HepG2 (cell line): ENCODE results near the gene RABGEF1. TPM values are rescaled to one million over a fixed set of nuclear protein-coding genes. Genes with fewer than 3 reads are reported as not detected.

ENCODE experiments used
- ATAC-seq: fragments of 200-7000 bp; cut with Tn5 transposase; 3 replicates; pipeline ENCODE4 v1.9.1; 2020; ENCODE audit warnings: mild to moderate bottlenecking, moderate library complexity
- BruUV-seq: library from RNA; stranded (reverse); fragments of 400-500 nt; replicated peaks from 2 replicates; lab custom pipeline; 2021; lab: Mats Ljungman, UMichigan
- CTCF ChIA-PET: fragments of 300-600 bp; formaldehyde crosslinking; extraction: SDS; loops from one replicate; lab custom pipeline; 2021; ENCODE audit warnings: low total read pairs, inconsistent platforms, low intra/inter-chr PET ratio; lab: Yijun Ruan, JAX
- POLR2A ChIA-PET: fragments of 350-600 bp; sonication (Branson Sonifier 250); formaldehyde crosslinking; loops from one replicate; lab custom pipeline; 2020; ENCODE audit warnings: antibody characterized with exemption, inconsistent platforms; lab: Yijun Ruan, JAX
- DNase-seq: peaks from one replicate; pipeline ENCODE4 v3.0.0-alpha.2; 2015; ENCODE audit warnings: low spot score
- FAIRE-seq: peaks from 3 replicates; lab custom pipeline; 2011; peaks lifted over from hg19 to GRCh38; lab: Jason Lieb, UNC
- H2AFZ ChIP-seq: one replicate; pipeline ENCODE4 v1.6.1; 2011; ENCODE audit warnings: low read length, inconsistent platforms
- H3K27ac ChIP-seq: fragments of 300-600 bp; 3 replicates; pipeline ENCODE4 v1.8.0; 2011; ENCODE audit warnings: mixed run types, mild to moderate bottlenecking, mixed read lengths, low read length, inconsistent platforms; ENCODE audit not compliant: insufficient read depth; ENCODE audit errors: extremely low read length
- H3K27me3 ChIP-seq, 2 experiments: fragments of 200-600 bp in 1 of 2; 2 replicates in 1 of 2; 3 replicates in 1 of 2; pipeline versions ENCODE4 v1.6.0 to v1.8.0; 2011; ENCODE audit warnings: low read length in 2 of 2, mild to moderate bottlenecking in 2 of 2, moderate library complexity in 2 of 2, inconsistent platforms in 1 of 2; ENCODE audit not compliant: insufficient read depth in 2 of 2, control insufficient read depth in 1 of 2
- H3K36me3 ChIP-seq, 2 experiments: fragments of 200-600 bp in 1 of 2; replicated peaks in 1 of 2; 2 replicates in 1 of 2; 3 replicates in 1 of 2; pipeline versions ENCODE4 v1.5.1 to v1.8.0; 2011; ENCODE audit warnings: low read length in 2 of 2, inconsistent platforms in 1 of 2; ENCODE audit not compliant: insufficient read depth in 2 of 2, control insufficient read depth in 1 of 2
- H3K4me1 ChIP-seq: 2 replicates; pipeline ENCODE4 v1.5.1; 2012; ENCODE audit warnings: low read length, inconsistent platforms; ENCODE audit not compliant: insufficient read depth
- H3K4me2 ChIP-seq: 2 replicates; pipeline ENCODE4 v1.6.0; 2011; ENCODE audit warnings: low read depth, low read length, inconsistent platforms
- H3K4me3 ChIP-seq, 3 experiments: fragments of 200-600 bp in 1 of 3; sonication (generic), shearing (Covaris generic) in 1 of 3; replicated peaks in 1 of 3; 2 replicates each; pipeline ENCODE4 v1.5.1; 2011 to 2016; ENCODE audit warnings: low read length in 3 of 3, inconsistent platforms in 2 of 3, low read depth in 2 of 3, mild to moderate bottlenecking in 2 of 3, control low read depth in 1 of 3, mixed read lengths in 1 of 3; ENCODE audit not compliant: insufficient read depth in 1 of 3
- H3K79me2 ChIP-seq: one replicate; pipeline ENCODE4 v1.6.1; 2011; ENCODE audit warnings: low read length, inconsistent platforms; ENCODE audit not compliant: insufficient read depth
- H3K9ac ChIP-seq: 2 replicates; pipeline ENCODE4 v1.6.0; 2011; ENCODE audit warnings: mild to moderate bottlenecking, low read depth, low read length, inconsistent platforms; ENCODE audit not compliant: insufficient read depth
- H3K9me3 ChIP-seq: 2 replicates; pipeline ENCODE4 v1.5.1; 2012; ENCODE audit warnings: mild to moderate bottlenecking, low read length
- H4K20me1 ChIP-seq: 2 replicates; pipeline ENCODE4 v1.6.0; 2011; ENCODE audit warnings: inconsistent platforms, mild to moderate bottlenecking, low read length, moderate library complexity; ENCODE audit not compliant: insufficient read depth
- DNMT3B ChIP-seq: conservative IDR thresholded peaks from 2 replicates; pipeline ENCODE4 v1.6.1; 2016; ENCODE audit warnings: missing biosample characterization, control low read depth
- IRX3 ChIP-seq: sonication (generic); formaldehyde crosslinking; IDR thresholded peaks from 2 replicates; pipeline ENCODE4 v1.8.1; 2023; ENCODE audit warnings: mild to moderate bottlenecking, low read depth, missing genetic modification reagents, borderline replicate concordance
- STAT5B ChIP-seq: sonication (generic); formaldehyde crosslinking; IDR thresholded peaks from 2 replicates; pipeline ENCODE4 v1.4.0; 2020; ENCODE audit warnings: missing genetic modification reagents
- ZNF205 ChIP-seq: IDR thresholded peaks from 2 replicates; pipeline ENCODE4 v1.6.1; 2018; ENCODE audit warnings: missing biosample characterization, missing genetic modification reagents
- ZNF264 ChIP-seq: sonication (generic); formaldehyde crosslinking; IDR thresholded peaks from 2 replicates; pipeline ENCODE4 v1.4.0; 2020; ENCODE audit warnings: missing genetic modification reagents
- ZNF460 ChIP-seq: sonication (generic); formaldehyde crosslinking; IDR thresholded peaks from 2 replicates; pipeline ENCODE4 v1.5.1; 2020; ENCODE audit warnings: missing genetic modification reagents, mild to moderate bottlenecking, borderline replicate concordance
- ZNF564 ChIP-seq: sonication (generic); formaldehyde crosslinking; IDR thresholded peaks from 2 replicates; pipeline ENCODE4 v1.8.1; 2023; ENCODE audit warnings: mild to moderate bottlenecking, missing genetic modification reagents
- WGBS: methylation state at CpG from one replicate; pipeline ENCODE4 v1.1.6; 2017; ENCODE audit warnings: low lambda C conversion rate; 5-methylcytosine and 5-hydroxymethylcytosine counted together
- in situ Hi-C: cut with HindIII; loops from 2 replicates; pipeline ENCODE4 v1.10.0; 2017; ENCODE audit warnings: low pct_unique_long_range_greater_than_20kb; ENCODE audit not compliant: extremely low pct_ligation_motif_present
- intact Hi-C: fragments of 100-400 bp; cut with micrococcal nuclease; formaldehyde crosslinking; loops from one replicate; pipeline ENCODE4 v1.10.0; 2022; ENCODE audit not compliant: unreplicated experiment
- polyA plus RNA-seq, 8 experiments: library from polyadenylated mRNA; depleted of rRNA in 3 of 8; stranded (reverse) in 7 of 8; unstranded in 1 of 8; fragments of >200 nt; fragmentation: Illumina TruSeq in 4 of 8; extraction: Trizol in 4 of 8; gene quantifications; 2 replicates each; pipeline versions ENCODE4 v1.2.1 to v1.2.3, GENCODE V29; 2011 to 2016; ENCODE audit warnings: low read depth in 4 of 8, missing spikeins in 1 of 8, mixed read lengths in 1 of 8; ENCODE audit not compliant: insufficient read depth in 1 of 8
- total RNA-seq, 5 experiments: library from RNA; depleted of rRNA; stranded (reverse); fragments of >200 nt; fragmentation: Illumina TruSeq; extraction: Trizol; gene quantifications; 2 replicates each; pipeline ENCODE4 v1.2.3, GENCODE V29; 2016; ENCODE audit warnings: low read depth in 1 of 5
- TF ChIP-seq, protein P1 (sequence below): sonication (generic); formaldehyde crosslinking; IDR thresholded peaks from 2 replicates; pipeline ENCODE4 v1.4.0; 2020; ENCODE audit warnings: missing genetic modification reagents
- TF ChIP-seq, protein P2 (sequence below): sonication (generic); formaldehyde crosslinking; IDR thresholded peaks from 2 replicates; pipeline ENCODE4 v1.4.0; 2020; ENCODE audit warnings: missing genetic modification reagents
- TF ChIP-seq, protein P3 (sequence below): sonication (generic); formaldehyde crosslinking; IDR thresholded peaks from 2 replicates; pipeline ENCODE4 v1.8.0; 2022; ENCODE audit warnings: mild to moderate bottlenecking, missing genetic modification reagents, borderline replicate concordance
- TF ChIP-seq, protein P4 (sequence below): sonication (generic); formaldehyde crosslinking; IDR thresholded peaks from 2 replicates; pipeline ENCODE4 v1.4.0; 2020; ENCODE audit warnings: missing genetic modification reagents, borderline replicate concordance
- TF ChIP-seq, protein P5 (sequence below): sonication (generic); IDR thresholded peaks from 2 replicates; pipeline ENCODE4 v1.6.1; 2016; ENCODE audit warnings: low read depth, borderline replicate concordance
- TF ChIP-seq, protein P6 (sequence below): sonication (generic); formaldehyde crosslinking; IDR thresholded peaks from 2 replicates; pipeline ENCODE4 v1.5.1; 2020; ENCODE audit warnings: missing genetic modification reagents, mild to moderate bottlenecking, borderline replicate concordance

Gene RABGEF1
- total and polyA plus RNA-seq, 2 of the 13 experiments (the other 11 are each of a cell fraction or from before 2014, with no cell fraction given) = 22.7 to 35.3 TPM

DNA sequence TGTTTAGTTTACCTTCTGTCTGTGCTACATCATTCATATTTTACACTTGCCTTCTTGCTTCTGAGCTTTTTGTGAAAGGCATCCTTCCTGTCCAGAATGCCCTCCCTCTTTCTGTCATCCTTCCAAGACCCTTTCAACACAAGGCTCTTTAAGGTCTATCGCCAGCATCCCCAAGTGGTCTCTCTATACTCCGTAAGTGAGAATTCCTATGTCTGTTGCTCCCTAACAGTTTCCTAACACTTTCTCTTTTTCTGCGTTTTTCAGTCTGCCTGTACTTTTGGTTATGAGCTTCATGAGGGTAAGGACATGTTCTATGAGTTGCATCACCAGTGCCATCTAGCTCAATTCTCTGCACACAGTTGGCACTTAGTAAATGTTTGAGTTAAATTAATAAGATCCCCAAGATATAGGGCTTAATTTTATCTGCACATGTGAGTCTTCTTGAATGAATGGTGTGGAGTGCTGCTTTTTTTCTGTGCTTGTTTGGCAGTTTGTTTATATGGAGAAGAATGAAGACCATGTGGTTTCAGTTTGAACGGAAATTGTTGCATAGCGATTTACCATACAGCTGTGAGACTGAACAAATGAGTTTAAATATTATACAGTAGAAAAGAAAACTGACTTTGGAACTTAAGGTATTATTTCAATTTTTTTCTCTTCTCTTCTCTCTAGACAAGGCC lies 29.4 kb downstream of the RABGEF1 start:
- whole genome bisulfite sequencing = 96% methylated on average over 5 of the region's 5 CpGs
- H3K79me2 ChIP-seq = peaks cover 67% of the 10 kb centered on the region
- TF ChIP-seq STAT5B (CRISPR knock-in tag) = no peak
- TF ChIP-seq ZNF205 (CRISPR knock-in tag) = no peak
- TF ChIP-seq, protein P1, sequence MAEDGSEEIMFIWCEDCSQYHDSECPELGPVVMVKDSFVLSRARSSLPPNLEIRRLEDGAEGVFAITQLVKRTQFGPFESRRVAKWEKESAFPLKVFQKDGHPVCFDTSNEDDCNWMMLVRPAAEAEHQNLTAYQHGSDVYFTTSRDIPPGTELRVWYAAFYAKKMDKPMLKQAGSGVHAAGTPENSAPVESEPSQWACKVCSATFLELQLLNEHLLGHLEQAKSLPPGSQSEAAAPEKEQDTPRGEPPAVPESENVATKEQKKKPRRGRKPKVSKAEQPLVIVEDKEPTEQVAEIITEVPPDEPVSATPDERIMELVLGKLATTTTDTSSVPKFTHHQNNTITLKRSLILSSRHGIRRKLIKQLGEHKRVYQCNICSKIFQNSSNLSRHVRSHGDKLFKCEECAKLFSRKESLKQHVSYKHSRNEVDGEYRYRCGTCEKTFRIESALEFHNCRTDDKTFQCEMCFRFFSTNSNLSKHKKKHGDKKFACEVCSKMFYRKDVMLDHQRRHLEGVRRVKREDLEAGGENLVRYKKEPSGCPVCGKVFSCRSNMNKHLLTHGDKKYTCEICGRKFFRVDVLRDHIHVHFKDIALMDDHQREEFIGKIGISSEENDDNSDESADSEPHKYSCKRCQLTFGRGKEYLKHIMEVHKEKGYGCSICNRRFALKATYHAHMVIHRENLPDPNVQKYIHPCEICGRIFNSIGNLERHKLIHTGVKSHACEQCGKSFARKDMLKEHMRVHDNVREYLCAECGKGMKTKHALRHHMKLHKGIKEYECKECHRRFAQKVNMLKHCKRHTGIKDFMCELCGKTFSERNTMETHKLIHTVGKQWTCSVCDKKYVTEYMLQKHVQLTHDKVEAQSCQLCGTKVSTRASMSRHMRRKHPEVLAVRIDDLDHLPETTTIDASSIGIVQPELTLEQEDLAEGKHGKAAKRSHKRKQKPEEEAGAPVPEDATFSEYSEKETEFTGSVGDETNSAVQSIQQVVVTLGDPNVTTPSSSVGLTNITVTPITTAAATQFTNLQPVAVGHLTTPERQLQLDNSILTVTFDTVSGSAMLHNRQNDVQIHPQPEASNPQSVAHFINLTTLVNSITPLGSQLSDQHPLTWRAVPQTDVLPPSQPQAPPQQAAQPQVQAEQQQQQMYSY = no peak
- TF ChIP-seq, protein P2, sequence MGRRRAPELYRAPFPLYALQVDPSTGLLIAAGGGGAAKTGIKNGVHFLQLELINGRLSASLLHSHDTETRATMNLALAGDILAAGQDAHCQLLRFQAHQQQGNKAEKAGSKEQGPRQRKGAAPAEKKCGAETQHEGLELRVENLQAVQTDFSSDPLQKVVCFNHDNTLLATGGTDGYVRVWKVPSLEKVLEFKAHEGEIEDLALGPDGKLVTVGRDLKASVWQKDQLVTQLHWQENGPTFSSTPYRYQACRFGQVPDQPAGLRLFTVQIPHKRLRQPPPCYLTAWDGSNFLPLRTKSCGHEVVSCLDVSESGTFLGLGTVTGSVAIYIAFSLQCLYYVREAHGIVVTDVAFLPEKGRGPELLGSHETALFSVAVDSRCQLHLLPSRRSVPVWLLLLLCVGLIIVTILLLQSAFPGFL (CRISPR knock-in tag) = no peak
- TF ChIP-seq, protein P3, sequence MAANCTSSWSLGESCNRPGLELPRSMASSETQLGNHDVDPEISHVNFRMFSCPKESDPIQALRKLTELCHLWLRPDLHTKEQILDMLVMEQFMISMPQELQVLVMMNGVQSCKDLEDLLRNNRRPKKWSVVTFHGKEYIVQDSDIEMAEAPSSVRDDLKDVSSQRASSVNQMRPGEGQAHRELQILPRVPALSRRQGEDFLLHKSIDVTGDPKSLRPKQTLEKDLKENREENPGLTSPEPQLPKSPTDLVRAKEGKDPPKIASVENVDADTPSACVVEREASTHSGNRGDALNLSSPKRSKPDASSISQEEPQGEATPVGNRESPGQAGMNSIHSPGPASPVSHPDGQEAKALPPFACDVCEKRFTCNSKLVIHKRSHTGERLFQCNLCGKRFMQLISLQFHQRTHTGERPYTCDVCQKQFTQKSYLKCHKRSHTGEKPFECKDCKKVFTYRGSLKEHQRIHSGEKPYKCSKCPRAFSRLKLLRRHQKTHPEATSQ (CRISPR knock-in tag) = no peak
- TF ChIP-seq ZNF460 (CRISPR knock-in tag) = no peak
- no peak for TF ChIP-seq DNMT3B (CRISPR knock-in tag)
- no peak for TF ChIP-seq IRX3 (CRISPR knock-in tag)
- TF ChIP-seq, protein P4, sequence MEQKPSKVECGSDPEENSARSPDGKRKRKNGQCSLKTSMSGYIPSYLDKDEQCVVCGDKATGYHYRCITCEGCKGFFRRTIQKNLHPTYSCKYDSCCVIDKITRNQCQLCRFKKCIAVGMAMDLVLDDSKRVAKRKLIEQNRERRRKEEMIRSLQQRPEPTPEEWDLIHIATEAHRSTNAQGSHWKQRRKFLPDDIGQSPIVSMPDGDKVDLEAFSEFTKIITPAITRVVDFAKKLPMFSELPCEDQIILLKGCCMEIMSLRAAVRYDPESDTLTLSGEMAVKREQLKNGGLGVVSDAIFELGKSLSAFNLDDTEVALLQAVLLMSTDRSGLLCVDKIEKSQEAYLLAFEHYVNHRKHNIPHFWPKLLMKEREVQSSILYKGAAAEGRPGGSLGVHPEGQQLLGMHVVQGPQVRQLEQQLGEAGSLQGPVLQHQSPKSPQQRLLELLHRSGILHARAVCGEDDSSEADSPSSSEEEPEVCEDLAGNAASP (CRISPR knock-in tag) = no peak
- TF ChIP-seq ZNF264 = no peak
- TF ChIP-seq, protein P5, sequence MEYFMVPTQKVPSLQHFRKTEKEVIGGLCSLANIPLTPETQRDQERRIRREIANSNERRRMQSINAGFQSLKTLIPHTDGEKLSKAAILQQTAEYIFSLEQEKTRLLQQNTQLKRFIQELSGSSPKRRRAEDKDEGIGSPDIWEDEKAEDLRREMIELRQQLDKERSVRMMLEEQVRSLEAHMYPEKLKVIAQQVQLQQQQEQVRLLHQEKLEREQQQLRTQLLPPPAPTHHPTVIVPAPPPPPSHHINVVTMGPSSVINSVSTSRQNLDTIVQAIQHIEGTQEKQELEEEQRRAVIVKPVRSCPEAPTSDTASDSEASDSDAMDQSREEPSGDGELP = no peak
- no peak for TF ChIP-seq ZNF564 (CRISPR knock-in tag)
- TF ChIP-seq, protein P6, sequence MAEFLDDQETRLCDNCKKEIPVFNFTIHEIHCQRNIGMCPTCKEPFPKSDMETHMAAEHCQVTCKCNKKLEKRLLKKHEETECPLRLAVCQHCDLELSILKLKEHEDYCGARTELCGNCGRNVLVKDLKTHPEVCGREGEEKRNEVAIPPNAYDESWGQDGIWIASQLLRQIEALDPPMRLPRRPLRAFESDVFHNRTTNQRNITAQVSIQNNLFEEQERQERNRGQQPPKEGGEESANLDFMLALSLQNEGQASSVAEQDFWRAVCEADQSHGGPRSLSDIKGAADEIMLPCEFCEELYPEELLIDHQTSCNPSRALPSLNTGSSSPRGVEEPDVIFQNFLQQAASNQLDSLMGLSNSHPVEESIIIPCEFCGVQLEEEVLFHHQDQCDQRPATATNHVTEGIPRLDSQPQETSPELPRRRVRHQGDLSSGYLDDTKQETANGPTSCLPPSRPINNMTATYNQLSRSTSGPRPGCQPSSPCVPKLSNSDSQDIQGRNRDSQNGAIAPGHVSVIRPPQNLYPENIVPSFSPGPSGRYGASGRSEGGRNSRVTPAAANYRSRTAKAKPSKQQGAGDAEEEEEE = no peak

More for the DNA sequence above, 29.4 kb downstream of the RABGEF1 start:
- in situ Hi-C loops = no loop called here
- ATAC-seq (no peak), DNase-seq (no peak), FAIRE-seq (no peak)
- Histone ChIP-seq H3K36me3 (peaks cover 5 to 27% of the 10 kb centered on the region in 2 experiments; a peak in 4 of 5 replicates), H3K27ac (no peak overlapping the region), H3K27me3 (no peaks in the 10 kb centered on the region), H2AFZ (no peak overlapping the region), H3K9me3 (no peaks in the 10 kb centered on the region), H4K20me1 (peaks cover 13% of the 10 kb centered on the region; the same call in 1 of the 2 replicates), H3K9ac (no peak overlapping the region), H3K4me2 (no peak overlapping the region), H3K4me3 (no peak overlapping the region), H3K4me1 (peaks cover 31% of the 10 kb centered on the region)
- ChIA-PET CTCF (no interaction called here), POLR2A (interaction anchor here (1.3 kb wide), 1 partner anchor 29 kb away, joined by 3 read pairs; the partner anchor contains the start of gene RABGEF1)
- intact Hi-C loops = no loop called here
- BruUV-seq = no TSS peak
